Heart left ventricle (tissue), 13 donors: Measurements from ENCODE around the gene MRPL49.

Source experiments
- POLR2A ChIP-seq, 2 donors: fragments of 450-650 bp; IDR thresholded peaks; one replicate each; pipeline ENCODE4 v1.6.1; 2017; ENCODE audit warnings: antibody characterized with exemption in 2 of 2, mild to moderate bottlenecking in 2 of 2, moderate library complexity in 2 of 2
- TF ChIP-seq, protein P1 (sequence below), 12 donors: fragments of 200-600 bp; sonication (generic) in 4 of 12; IDR thresholded peaks; one replicate each; pipeline versions ENCODE4 v1.5.0 to v1.8.0; 2018 to 2022; ENCODE audit warnings: antibody characterized with exemption in 12 of 12, mild to moderate bottlenecking in 5 of 12
- donor health status: ischemic (EF 13 %, LVEDD 7.1; RV severe dilation, severe dysfunction).
- donor health status: DM: no; HTN: yes; CAD: no.
- donor health status: DM: no; HTN: no; CAD: no.
- donor health status: ischemic (EF 25% LVEDD 6.9; RV normal size, moderate dysfunction).
- donor health status: ischemic (EF 25% LVEDD 5.7; RV mildly dilated, moderate dysfunction).
- donor health status: ischemic (EF 35%, LVEDD 5.7; RV mildly dilated, moderate dysfunction).
- donor health status: nonischemic (EF 11% LVEDD 7.7; RV severe dilation, severe dysfunction).
- donor health status: DM: yes; HTN: yes; CAD: no.
- donor health status: PGD.
- donor health status: ischemic (EF 29% LVEDD 5.4; RV normal size, mild dysfunction).
- donor health status: nonischemic (EF 23%, LVEDD 6.1; RV moderate dilation, normal function).

- TF ChIP-seq, protein P1, sequence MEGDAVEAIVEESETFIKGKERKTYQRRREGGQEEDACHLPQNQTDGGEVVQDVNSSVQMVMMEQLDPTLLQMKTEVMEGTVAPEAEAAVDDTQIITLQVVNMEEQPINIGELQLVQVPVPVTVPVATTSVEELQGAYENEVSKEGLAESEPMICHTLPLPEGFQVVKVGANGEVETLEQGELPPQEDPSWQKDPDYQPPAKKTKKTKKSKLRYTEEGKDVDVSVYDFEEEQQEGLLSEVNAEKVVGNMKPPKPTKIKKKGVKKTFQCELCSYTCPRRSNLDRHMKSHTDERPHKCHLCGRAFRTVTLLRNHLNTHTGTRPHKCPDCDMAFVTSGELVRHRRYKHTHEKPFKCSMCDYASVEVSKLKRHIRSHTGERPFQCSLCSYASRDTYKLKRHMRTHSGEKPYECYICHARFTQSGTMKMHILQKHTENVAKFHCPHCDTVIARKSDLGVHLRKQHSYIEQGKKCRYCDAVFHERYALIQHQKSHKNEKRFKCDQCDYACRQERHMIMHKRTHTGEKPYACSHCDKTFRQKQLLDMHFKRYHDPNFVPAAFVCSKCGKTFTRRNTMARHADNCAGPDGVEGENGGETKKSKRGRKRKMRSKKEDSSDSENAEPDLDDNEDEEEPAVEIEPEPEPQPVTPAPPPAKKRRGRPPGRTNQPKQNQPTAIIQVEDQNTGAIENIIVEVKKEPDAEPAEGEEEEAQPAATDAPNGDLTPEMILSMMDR (IDR thresholded peaks at IDR 0.05): no peak
- no peak for TF ChIP-seq POLR2A (IDR thresholded peaks at IDR 0.05)
These were observed 38.5 kb downstream of the MRPL49 start for GRCh38 chr11:65160643-65161042.
